HEK293 (cell line): ENCODE measurements around the gene PIP4K2A.

Experiments used
- CTCF ChIA-PET: fragments of 350-600 bp; formaldehyde crosslinking; extraction: SDS; loops from one replicate; lab custom pipeline; 2021; ENCODE audit warnings: antibody characterized with exemption; lab: Yijun Ruan, JAX
- POLR2A ChIA-PET: fragments of 300-600 bp; formaldehyde crosslinking; extraction: SDS; loops from one replicate; lab custom pipeline; 2020; ENCODE audit warnings: antibody characterized with exemption, inconsistent platforms; lab: Yijun Ruan, JAX
- H3K27ac ChIP-seq: fragments of 200-500 bp; sonication (Bioruptor generic); 2 replicates; pipeline ENCODE4 v1.5.1; 2014; ENCODE audit warnings: low read depth, low read length, control low read depth, inconsistent platforms; ENCODE audit errors: extremely low read depth
- H3K36me3 ChIP-seq, 2 experiments: fragments of 200-500 bp in 1 of 2; sonication (Bioruptor generic) in 1 of 2; 1 replicate in 1 of 2; 2 replicates in 1 of 2; pipeline ENCODE4 v1.5.1; 2014 to 2017; ENCODE audit warnings: inconsistent platforms in 2 of 2, low read length in 2 of 2; ENCODE audit not compliant: control insufficient read depth in 2 of 2, insufficient read depth in 1 of 2
- H3K4me1 ChIP-seq: fragments of 200-500 bp; sonication (Bioruptor generic); 2 replicates; pipeline ENCODE4 v1.5.1; 2014; ENCODE audit warnings: mild to moderate bottlenecking, low read length, inconsistent platforms; ENCODE audit not compliant: control insufficient read depth, insufficient read depth
- H3K4me3 ChIP-seq: 2 replicates; pipeline ENCODE4 v1.5.1; 2011; ENCODE audit warnings: low read depth, mild to moderate bottlenecking, control low read depth, low read length, moderate library complexity
- H3K9me3 ChIP-seq: fragments of 200-500 bp; sonication (Bioruptor generic); 2 replicates; pipeline ENCODE4 v1.5.1; 2014; ENCODE audit warnings: low read depth, low read length, inconsistent platforms; ENCODE audit not compliant: control insufficient read depth, insufficient read depth
- GLI2 ChIP-seq: fragments of 450-650 bp; formaldehyde crosslinking; IDR thresholded peaks from 2 replicates; pipeline ENCODE4; 2017; ENCODE audit warnings: missing biosample characterization, missing genetic modification characterization, low read depth, borderline replicate concordance
- KLF17 ChIP-seq: fragments of 450-650 bp; formaldehyde crosslinking; IDR thresholded peaks from 2 replicates; pipeline ENCODE4 v1.5.1; 2016; ENCODE audit warnings: missing biosample characterization, missing genetic modification characterization
- MEIS1 ChIP-seq: sonication (generic); formaldehyde crosslinking; IDR thresholded peaks from 2 replicates; pipeline ENCODE4 v1.8.1; 2022; ENCODE audit warnings: missing genetic modification reagents, mild to moderate bottlenecking, borderline replicate concordance
- OSR2 ChIP-seq: fragments of 450-650 bp; formaldehyde crosslinking; IDR thresholded peaks from 2 replicates; pipeline ENCODE4 v1.5.1; 2016; ENCODE audit warnings: missing biosample characterization, missing genetic modification characterization
- OVOL3 ChIP-seq: fragments of 450-650 bp; formaldehyde crosslinking; IDR thresholded peaks from 2 replicates; pipeline ENCODE4 v1.5.1; 2016; ENCODE audit warnings: missing biosample characterization, missing genetic modification characterization
- PATZ1 ChIP-seq: fragments of 450-650 bp; formaldehyde crosslinking; IDR thresholded peaks from 2 replicates; pipeline ENCODE4 v1.5.1; 2016; ENCODE audit warnings: missing biosample characterization, missing genetic modification characterization
- PBX3 ChIP-seq: sonication (generic); formaldehyde crosslinking; IDR thresholded peaks from 2 replicates; pipeline ENCODE4 v1.8.1; 2022; ENCODE audit warnings: mild to moderate bottlenecking, moderate library complexity, missing genetic modification reagents
- SP7 ChIP-seq: fragments of 450-650 bp; formaldehyde crosslinking; IDR thresholded peaks from 2 replicates; pipeline ENCODE4 v1.5.1; 2016; ENCODE audit warnings: missing biosample characterization, missing genetic modification characterization
- ZBTB20 ChIP-seq: fragments of 450-650 bp; formaldehyde crosslinking; IDR thresholded peaks from 2 replicates; pipeline ENCODE4 v1.5.1; 2016; ENCODE audit warnings: missing biosample characterization, missing genetic modification characterization
- ZBTB8A ChIP-seq: fragments of 450-650 bp; formaldehyde crosslinking; IDR thresholded peaks from 2 replicates; pipeline ENCODE4 v1.5.1; 2016; ENCODE audit warnings: missing biosample characterization, missing genetic modification characterization
- ZFP3 ChIP-seq: fragments of 450-650 bp; formaldehyde crosslinking; IDR thresholded peaks from 2 replicates; pipeline ENCODE4 v1.5.1; 2016; ENCODE audit warnings: low read depth, missing biosample characterization, missing genetic modification characterization
- ZNF10 ChIP-seq: fragments of 450-650 bp; formaldehyde crosslinking; IDR thresholded peaks from 2 replicates; pipeline ENCODE4 v1.5.1; 2017; ENCODE audit warnings: missing biosample characterization, missing genetic modification characterization
- ZNF121 ChIP-seq: fragments of 450-650 bp; formaldehyde crosslinking; IDR thresholded peaks from 2 replicates; pipeline ENCODE4 v1.5.1; 2016; ENCODE audit warnings: missing biosample characterization, missing genetic modification characterization
- ZNF341 ChIP-seq: fragments of 450-650 bp; formaldehyde crosslinking; IDR thresholded peaks from 2 replicates; pipeline ENCODE4; 2016; ENCODE audit warnings: low read depth, missing biosample characterization, missing genetic modification characterization
- ZNF514 ChIP-seq: fragments of 450-650 bp; formaldehyde crosslinking; IDR thresholded peaks from 2 replicates; pipeline ENCODE4 v1.5.1; 2016; ENCODE audit warnings: missing biosample characterization, missing genetic modification characterization
- ZNF544 ChIP-seq: fragments of 450-650 bp; formaldehyde crosslinking; IDR thresholded peaks from 2 replicates; pipeline ENCODE4 v1.5.0; 2017; ENCODE audit warnings: missing biosample characterization, missing genetic modification characterization
- ZNF626 ChIP-seq: fragments of 450-650 bp; sonication (Bioruptor Pico); formaldehyde crosslinking; IDR thresholded peaks from 2 replicates; pipeline ENCODE4 v1.5.1; 2018; ENCODE audit warnings: missing biosample characterization, missing genetic modification characterization, inconsistent platforms
- ZNF792 ChIP-seq: fragments of 450-650 bp; formaldehyde crosslinking; IDR thresholded peaks from 2 replicates; pipeline ENCODE4 v1.5.1; 2016; ENCODE audit warnings: missing biosample characterization, missing genetic modification characterization
- ZNF837 ChIP-seq: fragments of 450-650 bp; formaldehyde crosslinking; IDR thresholded peaks from 2 replicates; pipeline ENCODE4 v1.5.1; 2016; ENCODE audit warnings: missing biosample characterization, missing genetic modification characterization
- ZSCAN23 ChIP-seq: fragments of 450-650 bp; formaldehyde crosslinking; IDR thresholded peaks from 2 replicates; pipeline ENCODE4 v1.5.1; 2016; ENCODE audit warnings: missing biosample characterization, missing genetic modification characterization

PIP4K2A gene

GRCh38 chr10:22548344-22548743 is 166.0 kb downstream of the PIP4K2A start:
- CTCF ChIA-PET, result no interaction called here

GRCh38 chr10:22545643-22546042 is 168.7 kb downstream of the PIP4K2A start:
- POLR2A ChIA-PET, result no interaction called here
- Histone ChIP-seq H3K4me1 (peaks cover 3% of the 10 kb centered on the region; the same call in 1 of the 2 replicates), H3K27ac (no peak overlapping the region), H3K4me3 (no peak overlapping the region), H3K9me3 (no peaks in the 10 kb centered on the region), H3K36me3 (peaks cover 1 to 25% of the 10 kb centered on the region in 2 experiments; a peak in 2 of 3 replicates)
- TF ChIP-seq ZNF626 (tag by site-specific recombination), result no peak
- no peak for TF ChIP-seq GLI2 (tag by site-specific recombination)
- peak; percentile 96 for TF ChIP-seq ZNF121 (tag by site-specific recombination)
- TF ChIP-seq ZNF514 (tag by site-specific recombination), result no peak
- no peak for TF ChIP-seq ZBTB20
- CTCF ChIA-PET, result no interaction called here

More at GRCh38 chr10:22548344-22548743, 166.0 kb downstream of the PIP4K2A start:
- Histone ChIP-seq H3K36me3 (peaks cover 0 to 11% of the 10 kb centered on the region in 2 experiments; a peak in 1 of 3 replicates), H3K27ac (no peak overlapping the region), H3K4me1 (peaks cover 16% of the 10 kb centered on the region), H3K9me3 (no peaks in the 10 kb centered on the region), H3K4me3 (no peak overlapping the region)
- POLR2A ChIA-PET, result interaction anchor here (0.8 kb wide), 1 partner anchor 208 kb away, joined by 3 read pairs; no protein-coding TSS in a partner anchor
- TF ChIP-seq ZSCAN23 (tag by site-specific recombination) (no peak), ZNF544 (tag by site-specific recombination) (no peak), OVOL3 (no peak), ZBTB8A (tag by site-specific recombination) (no peak), PBX3 (CRISPR knock-in tag) (no peak), OSR2 (tag by site-specific recombination) (no peak), MEIS1 (CRISPR knock-in tag) (no peak), ZFP3 (no peak), KLF17 (tag by site-specific recombination) (no peak), ZNF792 (tag by site-specific recombination) (no peak), PATZ1 (tag by site-specific recombination) (no peak), ZNF837 (no peak), SP7 (tag by site-specific recombination) (no peak)

- no peak overlapping the region for H3K27ac ChIP-seq
- no peaks in the 10 kb centered on the region for H3K9me3 ChIP-seq
- no peaks in the 10 kb centered on the region for H3K4me1 ChIP-seq
- no peak for TF ChIP-seq ZNF10 (tag by site-specific recombination)
- TF ChIP-seq ZNF341, result peak; percentile 85
- ChIA-PET CTCF (interaction anchor here (0.5 kb wide), 1 partner anchor 105 kb away, joined by 3 read pairs; no protein-coding TSS in a partner anchor), POLR2A (interaction anchor here (0.6 kb wide), 1 partner anchor 203 kb away, joined by 3 read pairs; no protein-coding TSS in a partner anchor)
- peaks cover 4 to 24% of the 10 kb centered on the region in 2 experiments; a peak in 2 of 3 replicates for H3K36me3 ChIP-seq
- H3K4me3 ChIP-seq, result no peak overlapping the region
These were observed 169.9 kb downstream of the PIP4K2A start for GRCh38 chr10:22544325-22545068.
